ENCODE measurements around the gene NCK2.

DNA sequence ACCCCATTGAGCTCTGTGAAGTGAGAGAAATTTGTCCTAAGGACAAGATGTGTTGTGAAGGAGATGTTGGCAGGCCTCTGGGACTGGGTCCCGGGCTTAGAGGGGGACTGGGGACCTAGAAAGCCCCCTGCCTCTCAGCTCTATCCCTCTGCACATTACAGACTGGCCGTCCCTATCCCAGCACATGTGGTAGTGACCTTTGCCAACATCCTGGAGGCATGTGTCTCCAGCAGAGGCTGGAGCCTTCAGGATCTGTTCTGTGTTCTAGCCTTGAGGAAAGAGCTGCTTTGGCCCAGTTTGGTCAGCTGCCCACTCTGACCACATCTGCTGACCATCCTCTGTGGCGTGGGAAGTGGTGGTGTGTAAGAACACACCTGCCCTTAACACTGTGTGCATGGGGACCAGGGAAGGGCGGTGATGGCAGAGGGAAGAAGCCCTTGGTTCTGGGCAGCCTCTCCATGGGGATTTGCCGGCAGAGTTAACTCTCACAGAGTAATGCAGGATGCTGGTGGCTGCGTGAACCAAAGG, 33.4 kb downstream of the NCK2 start:
- TF ChIP-seq, protein P1, sequence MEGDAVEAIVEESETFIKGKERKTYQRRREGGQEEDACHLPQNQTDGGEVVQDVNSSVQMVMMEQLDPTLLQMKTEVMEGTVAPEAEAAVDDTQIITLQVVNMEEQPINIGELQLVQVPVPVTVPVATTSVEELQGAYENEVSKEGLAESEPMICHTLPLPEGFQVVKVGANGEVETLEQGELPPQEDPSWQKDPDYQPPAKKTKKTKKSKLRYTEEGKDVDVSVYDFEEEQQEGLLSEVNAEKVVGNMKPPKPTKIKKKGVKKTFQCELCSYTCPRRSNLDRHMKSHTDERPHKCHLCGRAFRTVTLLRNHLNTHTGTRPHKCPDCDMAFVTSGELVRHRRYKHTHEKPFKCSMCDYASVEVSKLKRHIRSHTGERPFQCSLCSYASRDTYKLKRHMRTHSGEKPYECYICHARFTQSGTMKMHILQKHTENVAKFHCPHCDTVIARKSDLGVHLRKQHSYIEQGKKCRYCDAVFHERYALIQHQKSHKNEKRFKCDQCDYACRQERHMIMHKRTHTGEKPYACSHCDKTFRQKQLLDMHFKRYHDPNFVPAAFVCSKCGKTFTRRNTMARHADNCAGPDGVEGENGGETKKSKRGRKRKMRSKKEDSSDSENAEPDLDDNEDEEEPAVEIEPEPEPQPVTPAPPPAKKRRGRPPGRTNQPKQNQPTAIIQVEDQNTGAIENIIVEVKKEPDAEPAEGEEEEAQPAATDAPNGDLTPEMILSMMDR (conservative IDR thresholded peaks at IDR 0.05; ENCODE audit: low read depth, low read length) = no peak
- TF ChIP-seq EZH2phosphoT487 (IDR thresholded peaks at IDR 0.05; ENCODE audit: borderline replicate concordance, low read length) = no peak
- TF ChIP-seq EZH2 (IDR thresholded peaks at IDR 0.05; ENCODE audit: low read length, unreplicated experiment) = no peak
